WTC11 (cell line): Measurements from ENCODE around the gene PRSS56. TPM values are rescaled to one million over a fixed set of nuclear protein-coding genes. Genes with fewer than 3 reads are reported as not detected.

Source experiments
- ATAC-seq: fragments of 200-7000 bp; cut with Tn5 transposase; 2 replicates; pipeline ENCODE4 v1.10.0; 2021; ENCODE audit warnings: mild to moderate bottlenecking, moderate library complexity
- CTCF ChIA-PET: fragments of 300-600 bp; sonication (Branson Sonifier 250); formaldehyde crosslinking; loops from one replicate; lab custom pipeline; 2021; ENCODE audit warnings: antibody characterized with exemption; lab: Charles Lee
- POLR2A ChIA-PET: fragments of 350-600 bp; sonication (Branson Sonifier 250); formaldehyde crosslinking; loops from one replicate; lab custom pipeline; 2021; ENCODE audit warnings: antibody characterized with exemption; lab: Charles Lee
- DNase-seq: peaks from one replicate; pipeline ENCODE4 v3.0.0; 2021; ENCODE audit warnings: low spot score
- H3K27ac Mint-ChIP-seq: 2 replicates; pipeline ENCODE4 v1.8.0; 2021; ENCODE audit warnings: mixed read lengths
- H3K27me3 Mint-ChIP-seq: 2 replicates; pipeline ENCODE4 v1.8.0; 2021; ENCODE audit warnings: low read depth, mild to moderate bottlenecking, moderate library complexity, mixed read lengths
- H3K36me3 Mint-ChIP-seq: 2 replicates; pipeline ENCODE4 v1.8.0; 2021; ENCODE audit warnings: mixed read lengths
- H3K4me1 Mint-ChIP-seq: 2 replicates; pipeline ENCODE4 v1.8.0; 2022; ENCODE audit warnings: mixed read lengths
- H3K4me3 Mint-ChIP-seq: 2 replicates; pipeline ENCODE4 v1.8.0; 2021; ENCODE audit warnings: mild to moderate bottlenecking, moderate library complexity, mixed read lengths
- H3K9me3 Mint-ChIP-seq: 2 replicates; pipeline ENCODE4 v1.8.0; 2021; ENCODE audit warnings: mixed read lengths
- ATF1 ChIP-seq: sonication (generic); formaldehyde crosslinking; IDR thresholded peaks from 2 replicates; pipeline ENCODE4 v1.8.1; 2023; ENCODE audit warnings: mild to moderate bottlenecking, moderate library complexity, missing genetic modification reagents
- CBFB ChIP-seq: sonication (generic); formaldehyde crosslinking; IDR thresholded peaks from 2 replicates; pipeline ENCODE4 v1.8.1; 2022; ENCODE audit warnings: mild to moderate bottlenecking, low read depth, missing genetic modification reagents
- FOXJ3 ChIP-seq: sonication (generic); formaldehyde crosslinking; IDR thresholded peaks from 2 replicates; pipeline ENCODE4 v1.9.0; 2021; ENCODE audit warnings: missing genetic modification reagents, mild to moderate bottlenecking, borderline replicate concordance
- MYBL2 ChIP-seq: sonication (generic); formaldehyde crosslinking; IDR thresholded peaks from 2 replicates; pipeline ENCODE4 v1.8.1; 2023; ENCODE audit warnings: mild to moderate bottlenecking, moderate library complexity, missing genetic modification reagents
- NFATC4 ChIP-seq: fragments of 250-450 bp; sonication (Bioruptor Pico); IDR thresholded peaks from 2 replicates; pipeline ENCODE4 v1.9.0; 2021; ENCODE audit warnings: mild to moderate bottlenecking
- NFYB ChIP-seq: sonication (generic); formaldehyde crosslinking; conservative IDR thresholded peaks from 2 replicates; pipeline ENCODE4 v1.8.0; 2022; ENCODE audit warnings: low read depth, missing genetic modification reagents
- NR1H2 ChIP-seq: sonication (generic); formaldehyde crosslinking; IDR thresholded peaks from 2 replicates; pipeline ENCODE4 v1.9.0; 2021; ENCODE audit warnings: mild to moderate bottlenecking, moderate library complexity, missing genetic modification reagents
- PRDM15 ChIP-seq: sonication (generic); formaldehyde crosslinking; IDR thresholded peaks from 2 replicates; pipeline ENCODE4 v1.8.0; 2022; ENCODE audit warnings: missing genetic modification reagents
- TCF7 ChIP-seq: sonication (generic); formaldehyde crosslinking; IDR thresholded peaks from 2 replicates; pipeline ENCODE4 v1.8.0; 2022; ENCODE audit warnings: mild to moderate bottlenecking, low read depth, missing genetic modification reagents, moderate library complexity
- ZNF138 ChIP-seq: sonication (generic); formaldehyde crosslinking; conservative IDR thresholded peaks from 2 replicates; pipeline ENCODE4 v1.8.1; 2022; ENCODE audit warnings: mild to moderate bottlenecking, moderate library complexity, missing genetic modification reagents
- ZNF396 ChIP-seq: fragments of 250-450 bp; sonication (Bioruptor Pico); IDR thresholded peaks from 2 replicates; pipeline ENCODE4 v1.8.0; 2021; ENCODE audit warnings: mild to moderate bottlenecking, moderate library complexity, borderline replicate concordance
- total RNA-seq: library from RNA; stranded (reverse); gene quantifications from 3 replicates; pipeline ENCODE4 v1.2.3, GENCODE V29; 2021
- TF ChIP-seq, protein P1 (sequence below): sonication (generic); formaldehyde crosslinking; IDR thresholded peaks from 2 replicates; pipeline ENCODE4 v1.8.1; 2023; ENCODE audit warnings: mild to moderate bottlenecking, missing genetic modification reagents
- TF ChIP-seq, protein P2 (sequence below): fragments of 250-450 bp; sonication (Bioruptor Pico); conservative IDR thresholded peaks from 2 replicates; pipeline ENCODE4 v1.9.0; 2021; ENCODE audit warnings: mild to moderate bottlenecking
- TF ChIP-seq, protein P3 (sequence below): sonication (generic); formaldehyde crosslinking; IDR thresholded peaks from 2 replicates; pipeline ENCODE4 v1.8.1; 2022; ENCODE audit warnings: missing genetic modification reagents, borderline replicate concordance
- TF ChIP-seq, protein P4 (sequence below): fragments of 250-450 bp; sonication (Bioruptor Pico); IDR thresholded peaks from 2 replicates; pipeline ENCODE4 v1.9.0; 2021; ENCODE audit warnings: mild to moderate bottlenecking, borderline replicate concordance

PRSS56 gene
- total RNA-seq, 1 experiment from 2014 or later: not detected

GRCh38 chr2:232533944-232534710, 13.9 kb downstream of the PRSS56 start (continued):
- TF ChIP-seq ZNF138: no peak
- TF ChIP-seq, all 79 proteins: peak for 0

- Mint-ChIP-seq H3K36me3 (peaks cover 4% of the 10 kb centered on the region; the same call in 1 of the 2 replicates), H3K4me1 (peaks cover 30% of the 10 kb centered on the region), H3K27me3 (peaks cover 13% of the 10 kb centered on the region), H3K27ac (no peak overlapping the region), H3K9me3 (peaks cover 11% of the 10 kb centered on the region), H3K4me3 (no peak overlapping the region)
- DNase-seq: no peak
- CTCF ChIA-PET: interaction anchor here (2.4 to 4.5 kb wide), 2 partner anchors 12 to 168 kb away, joined by 7 to 36 read pairs; no protein-coding TSS in a partner anchor
- ATAC-seq: no peak
- POLR2A ChIA-PET: no interaction called here
- no peak for TF ChIP-seq NR1H2 (CRISPR knock-in tag)
- TF ChIP-seq NFYB (CRISPR knock-in tag): no peak
- TF ChIP-seq, protein P1, sequence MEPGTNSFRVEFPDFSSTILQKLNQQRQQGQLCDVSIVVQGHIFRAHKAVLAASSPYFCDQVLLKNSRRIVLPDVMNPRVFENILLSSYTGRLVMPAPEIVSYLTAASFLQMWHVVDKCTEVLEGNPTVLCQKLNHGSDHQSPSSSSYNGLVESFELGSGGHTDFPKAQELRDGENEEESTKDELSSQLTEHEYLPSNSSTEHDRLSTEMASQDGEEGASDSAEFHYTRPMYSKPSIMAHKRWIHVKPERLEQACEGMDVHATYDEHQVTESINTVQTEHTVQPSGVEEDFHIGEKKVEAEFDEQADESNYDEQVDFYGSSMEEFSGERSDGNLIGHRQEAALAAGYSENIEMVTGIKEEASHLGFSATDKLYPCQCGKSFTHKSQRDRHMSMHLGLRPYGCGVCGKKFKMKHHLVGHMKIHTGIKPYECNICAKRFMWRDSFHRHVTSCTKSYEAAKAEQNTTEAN (CRISPR knock-in tag): no peak
- no peak for TF ChIP-seq ATF1 (CRISPR knock-in tag)
- TF ChIP-seq, protein P2, sequence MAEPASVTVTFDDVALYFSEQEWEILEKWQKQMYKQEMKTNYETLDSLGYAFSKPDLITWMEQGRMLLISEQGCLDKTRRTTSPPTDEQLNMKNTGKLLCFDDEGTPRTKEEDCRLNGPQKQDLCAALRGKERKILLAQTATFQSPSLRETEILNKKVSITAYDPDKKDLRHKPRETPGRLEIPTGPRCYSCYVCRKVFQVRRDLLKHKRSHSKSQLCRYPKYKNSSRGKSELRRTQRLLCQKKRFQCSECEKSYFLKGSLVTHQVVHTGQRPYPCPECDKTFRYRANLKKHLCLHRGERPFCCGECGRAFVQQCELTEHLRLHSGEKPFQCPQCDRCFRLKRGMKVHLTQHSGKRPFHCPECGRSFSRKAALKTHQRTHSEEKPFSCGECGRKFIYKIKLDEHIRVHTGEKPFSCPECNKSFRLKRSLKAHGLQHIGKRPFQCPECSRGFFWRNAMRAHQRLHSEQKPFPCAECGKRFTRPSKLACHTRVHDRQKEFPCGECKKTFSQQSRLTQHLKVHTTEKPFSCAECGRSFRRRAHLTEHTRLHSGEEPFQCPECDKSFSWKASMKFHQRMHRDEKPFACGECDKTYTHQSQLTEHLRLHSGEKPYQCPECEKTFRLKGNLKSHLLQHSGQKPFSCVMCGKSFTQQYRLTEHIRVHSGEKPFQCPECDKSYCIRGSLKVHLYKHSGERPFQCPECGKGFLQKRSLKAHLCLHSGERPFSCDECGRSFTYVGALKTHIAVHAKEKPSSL (CRISPR knock-in tag): no peak
- TF ChIP-seq CBFB (CRISPR knock-in tag): no peak
- TF ChIP-seq NFATC4 (CRISPR knock-in tag): no peak
- TF ChIP-seq, protein P3, sequence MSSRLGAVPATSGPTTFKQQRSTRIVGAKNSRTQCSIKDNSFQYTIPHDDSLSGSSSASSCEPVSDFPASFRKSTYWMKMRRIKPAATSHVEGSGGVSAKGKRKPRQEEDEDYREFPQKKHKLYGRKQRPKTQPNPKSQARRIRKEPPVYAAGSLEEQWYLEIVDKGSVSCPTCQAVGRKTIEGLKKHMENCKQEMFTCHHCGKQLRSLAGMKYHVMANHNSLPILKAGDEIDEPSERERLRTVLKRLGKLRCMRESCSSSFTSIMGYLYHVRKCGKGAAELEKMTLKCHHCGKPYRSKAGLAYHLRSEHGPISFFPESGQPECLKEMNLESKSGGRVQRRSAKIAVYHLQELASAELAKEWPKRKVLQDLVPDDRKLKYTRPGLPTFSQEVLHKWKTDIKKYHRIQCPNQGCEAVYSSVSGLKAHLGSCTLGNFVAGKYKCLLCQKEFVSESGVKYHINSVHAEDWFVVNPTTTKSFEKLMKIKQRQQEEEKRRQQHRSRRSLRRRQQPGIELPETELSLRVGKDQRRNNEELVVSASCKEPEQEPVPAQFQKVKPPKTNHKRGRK (CRISPR knock-in tag): no peak
- no peak for TF ChIP-seq MYBL2
- TF ChIP-seq ZNF396: no peak
- no peak for TF ChIP-seq FOXJ3
- TF ChIP-seq PRDM15 (CRISPR knock-in tag): no peak
- TF ChIP-seq, protein P4, sequence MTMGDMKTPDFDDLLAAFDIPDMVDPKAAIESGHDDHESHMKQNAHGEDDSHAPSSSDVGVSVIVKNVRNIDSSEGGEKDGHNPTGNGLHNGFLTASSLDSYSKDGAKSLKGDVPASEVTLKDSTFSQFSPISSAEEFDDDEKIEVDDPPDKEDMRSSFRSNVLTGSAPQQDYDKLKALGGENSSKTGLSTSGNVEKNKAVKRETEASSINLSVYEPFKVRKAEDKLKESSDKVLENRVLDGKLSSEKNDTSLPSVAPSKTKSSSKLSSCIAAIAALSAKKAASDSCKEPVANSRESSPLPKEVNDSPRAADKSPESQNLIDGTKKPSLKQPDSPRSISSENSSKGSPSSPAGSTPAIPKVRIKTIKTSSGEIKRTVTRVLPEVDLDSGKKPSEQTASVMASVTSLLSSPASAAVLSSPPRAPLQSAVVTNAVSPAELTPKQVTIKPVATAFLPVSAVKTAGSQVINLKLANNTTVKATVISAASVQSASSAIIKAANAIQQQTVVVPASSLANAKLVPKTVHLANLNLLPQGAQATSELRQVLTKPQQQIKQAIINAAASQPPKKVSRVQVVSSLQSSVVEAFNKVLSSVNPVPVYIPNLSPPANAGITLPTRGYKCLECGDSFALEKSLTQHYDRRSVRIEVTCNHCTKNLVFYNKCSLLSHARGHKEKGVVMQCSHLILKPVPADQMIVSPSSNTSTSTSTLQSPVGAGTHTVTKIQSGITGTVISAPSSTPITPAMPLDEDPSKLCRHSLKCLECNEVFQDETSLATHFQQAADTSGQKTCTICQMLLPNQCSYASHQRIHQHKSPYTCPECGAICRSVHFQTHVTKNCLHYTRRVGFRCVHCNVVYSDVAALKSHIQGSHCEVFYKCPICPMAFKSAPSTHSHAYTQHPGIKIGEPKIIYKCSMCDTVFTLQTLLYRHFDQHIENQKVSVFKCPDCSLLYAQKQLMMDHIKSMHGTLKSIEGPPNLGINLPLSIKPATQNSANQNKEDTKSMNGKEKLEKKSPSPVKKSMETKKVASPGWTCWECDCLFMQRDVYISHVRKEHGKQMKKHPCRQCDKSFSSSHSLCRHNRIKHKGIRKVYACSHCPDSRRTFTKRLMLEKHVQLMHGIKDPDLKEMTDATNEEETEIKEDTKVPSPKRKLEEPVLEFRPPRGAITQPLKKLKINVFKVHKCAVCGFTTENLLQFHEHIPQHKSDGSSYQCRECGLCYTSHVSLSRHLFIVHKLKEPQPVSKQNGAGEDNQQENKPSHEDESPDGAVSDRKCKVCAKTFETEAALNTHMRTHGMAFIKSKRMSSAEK (CRISPR knock-in tag): no peak
- TF ChIP-seq TCF7 (CRISPR knock-in tag): no peak
These were observed 14.9 kb downstream of the PRSS56 start for GRCh38 chr2:232534940-232535651.
